Astrocyte (in vitro differentiated cells and primary cell): ENCODE measurements around the gene RASAL1. TPM values are rescaled to one million over a fixed set of nuclear protein-coding genes. Genes with fewer than 3 reads are reported as not detected.

Source experiments
- DNase-seq: peaks from one replicate; pipeline ENCODE4 v3.0.0-alpha.2; 2010; ENCODE audit warnings: low read depth
- FAIRE-seq: peaks from 2 replicates; lab custom pipeline; 2011; peaks lifted over from hg19 to GRCh38; lab: Jason Lieb, UNC
- H2AFZ ChIP-seq: 2 replicates; pipeline ENCODE4 v1.6.0; 2012; ENCODE audit warnings: low read depth, low read length, inconsistent platforms
- H3K27ac ChIP-seq: 2 replicates; pipeline ENCODE4 v1.5.1; 2011; ENCODE audit warnings: low read depth, low read length, inconsistent platforms
- H3K27me3 ChIP-seq: 2 replicates; pipeline ENCODE4 v1.6.0; 2011; ENCODE audit warnings: low read length, inconsistent platforms; ENCODE audit not compliant: insufficient read depth
- H3K36me3 ChIP-seq: 2 replicates; pipeline ENCODE4 v1.5.1; 2011; ENCODE audit warnings: low read length, inconsistent platforms; ENCODE audit not compliant: insufficient read depth
- H3K4me1 ChIP-seq: 2 replicates; pipeline ENCODE4 v1.5.1; 2011; ENCODE audit warnings: low read length, inconsistent platforms; ENCODE audit not compliant: insufficient read depth
- H3K4me2 ChIP-seq: 2 replicates; pipeline ENCODE4 v1.6.0; 2012; ENCODE audit warnings: low read length, inconsistent platforms
- H3K4me3 ChIP-seq: 2 replicates; pipeline ENCODE4 v1.5.1; 2011; ENCODE audit warnings: low read depth, mild to moderate bottlenecking, low read length, inconsistent platforms; ENCODE audit not compliant: insufficient read depth
- H3K79me2 ChIP-seq: 2 replicates; pipeline ENCODE4 v1.6.0; 2012; ENCODE audit warnings: mild to moderate bottlenecking, low read length, inconsistent platforms; ENCODE audit not compliant: insufficient read depth
- H3K9ac ChIP-seq: 2 replicates; pipeline ENCODE4 v1.6.0; 2012; ENCODE audit warnings: mild to moderate bottlenecking, low read length, inconsistent platforms
- H3K9me3 ChIP-seq: 2 replicates; pipeline ENCODE4 v1.5.1; 2012; ENCODE audit warnings: low read depth, mild to moderate bottlenecking, low read length, inconsistent platforms; ENCODE audit not compliant: insufficient read depth
- H4K20me1 ChIP-seq: 2 replicates; pipeline ENCODE4 v1.6.0; 2012; ENCODE audit warnings: low read length, inconsistent platforms; ENCODE audit not compliant: insufficient read depth
- H3K27ac Mint-ChIP-seq: one replicate; pipeline ENCODE4 v1.8.0; 2021; ENCODE audit warnings: mild to moderate bottlenecking, mixed read lengths; ENCODE audit not compliant: unreplicated experiment
- H3K27me3 Mint-ChIP-seq: one replicate; pipeline ENCODE4 v1.8.0; 2021; ENCODE audit warnings: low read depth, mixed read lengths; ENCODE audit not compliant: unreplicated experiment
- H3K36me3 Mint-ChIP-seq: one replicate; pipeline ENCODE4 v1.8.0; 2021; ENCODE audit warnings: low read depth, mixed read lengths; ENCODE audit not compliant: unreplicated experiment
- H3K4me1 Mint-ChIP-seq: one replicate; pipeline ENCODE4 v1.8.0; 2021; ENCODE audit warnings: low read depth, mixed read lengths; ENCODE audit not compliant: unreplicated experiment
- H3K4me3 Mint-ChIP-seq: one replicate; pipeline ENCODE4 v1.8.0; 2021; ENCODE audit warnings: mild to moderate bottlenecking, moderate library complexity, mixed read lengths; ENCODE audit not compliant: unreplicated experiment
- H3K9me3 Mint-ChIP-seq: one replicate; pipeline ENCODE4 v1.8.0; 2021; ENCODE audit warnings: mild to moderate bottlenecking, mixed read lengths; ENCODE audit not compliant: unreplicated experiment
- EZH2 ChIP-seq: IDR thresholded peaks from 2 replicates; pipeline ENCODE4 v1.6.1; 2012; ENCODE audit warnings: mild to moderate bottlenecking, low read length, inconsistent platforms; ENCODE audit not compliant: insufficient read depth
- total RNA-seq: library from RNA; stranded (reverse); gene quantifications from 2 replicates; pipeline ENCODE4 v1.2.1, GENCODE V29; 2021
- TF ChIP-seq, protein P1 (sequence below): IDR thresholded peaks from 2 replicates; pipeline ENCODE4 v1.5.1; 2011; ENCODE audit warnings: low read depth, mild to moderate bottlenecking, inconsistent platforms, low read length, moderate library complexity; ENCODE audit not compliant: insufficient read depth

Gene RASAL1
- total RNA-seq, 1 donor from 2014 or later, result 0.48 TPM

GRCh38 chr12:113116875-113117274 is 18.7 kb downstream of the RASAL1 start:
- no peak overlapping the region for H3K4me3 Mint-ChIP-seq
- TF ChIP-seq, protein P1, sequence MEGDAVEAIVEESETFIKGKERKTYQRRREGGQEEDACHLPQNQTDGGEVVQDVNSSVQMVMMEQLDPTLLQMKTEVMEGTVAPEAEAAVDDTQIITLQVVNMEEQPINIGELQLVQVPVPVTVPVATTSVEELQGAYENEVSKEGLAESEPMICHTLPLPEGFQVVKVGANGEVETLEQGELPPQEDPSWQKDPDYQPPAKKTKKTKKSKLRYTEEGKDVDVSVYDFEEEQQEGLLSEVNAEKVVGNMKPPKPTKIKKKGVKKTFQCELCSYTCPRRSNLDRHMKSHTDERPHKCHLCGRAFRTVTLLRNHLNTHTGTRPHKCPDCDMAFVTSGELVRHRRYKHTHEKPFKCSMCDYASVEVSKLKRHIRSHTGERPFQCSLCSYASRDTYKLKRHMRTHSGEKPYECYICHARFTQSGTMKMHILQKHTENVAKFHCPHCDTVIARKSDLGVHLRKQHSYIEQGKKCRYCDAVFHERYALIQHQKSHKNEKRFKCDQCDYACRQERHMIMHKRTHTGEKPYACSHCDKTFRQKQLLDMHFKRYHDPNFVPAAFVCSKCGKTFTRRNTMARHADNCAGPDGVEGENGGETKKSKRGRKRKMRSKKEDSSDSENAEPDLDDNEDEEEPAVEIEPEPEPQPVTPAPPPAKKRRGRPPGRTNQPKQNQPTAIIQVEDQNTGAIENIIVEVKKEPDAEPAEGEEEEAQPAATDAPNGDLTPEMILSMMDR, result no peak
- no peak for TF ChIP-seq EZH2
- no peak overlapping the region for H3K4me3 ChIP-seq
- no peak overlapping the region for H3K27ac Mint-ChIP-seq
- no peak overlapping the region for H3K4me2 ChIP-seq
- no peak overlapping the region for H2AFZ ChIP-seq
- no peaks in the 10 kb centered on the region for H3K4me1 Mint-ChIP-seq
- no peak overlapping the region for H3K9ac ChIP-seq
- H3K36me3 Mint-ChIP-seq, result no peaks in the 10 kb centered on the region
- H3K36me3 ChIP-seq, result no peaks in the 10 kb centered on the region
- H3K4me1 ChIP-seq, result no peaks in the 10 kb centered on the region
- H4K20me1 ChIP-seq, result no peaks in the 10 kb centered on the region
- H3K27me3 ChIP-seq, result peaks cover 2% of the 10 kb centered on the region
- DNase-seq (no peak), FAIRE-seq (no peak)
- H3K27ac ChIP-seq, result no peak overlapping the region
- no peaks in the 10 kb centered on the region for H3K79me2 ChIP-seq
- peaks cover 2% of the 10 kb centered on the region for H3K9me3 Mint-ChIP-seq
- H3K27me3 Mint-ChIP-seq, result peaks cover 41% of the 10 kb centered on the region
- H3K9me3 ChIP-seq, result no peaks in the 10 kb centered on the region

- no peak overlapping the region for H3K27ac Mint-ChIP-seq
- no peak overlapping the region for H3K9ac ChIP-seq
- H3K4me3 ChIP-seq, result no peak overlapping the region
- H3K9me3 ChIP-seq, result no peaks in the 10 kb centered on the region
- H3K4me1 ChIP-seq, result no peaks in the 10 kb centered on the region
- H3K27me3 Mint-ChIP-seq, result peaks cover 43% of the 10 kb centered on the region
- H3K4me2 ChIP-seq, result no peak overlapping the region
- no peak for TF ChIP-seq EZH2
- TF ChIP-seq, protein P1, result no peak
- no peaks in the 10 kb centered on the region for H3K36me3 Mint-ChIP-seq
- no peak overlapping the region for H3K27ac ChIP-seq
- no peak overlapping the region for H3K4me3 Mint-ChIP-seq
- H3K27me3 ChIP-seq, result peaks cover 4% of the 10 kb centered on the region
- H3K4me1 Mint-ChIP-seq, result no peaks in the 10 kb centered on the region
- H4K20me1 ChIP-seq, result no peaks in the 10 kb centered on the region
- FAIRE-seq (no peak), DNase-seq (no peak)
- no peaks in the 10 kb centered on the region for H3K36me3 ChIP-seq
- peaks cover 2% of the 10 kb centered on the region for H3K9me3 Mint-ChIP-seq
- H2AFZ ChIP-seq, result no peak overlapping the region
- H3K79me2 ChIP-seq, result no peaks in the 10 kb centered on the region
These were observed 20.0 kb downstream of the RASAL1 start for GRCh38 chr12:113115455-113116126.

GRCh38 chr12:113114447-113115178 is 20.9 kb downstream of the RASAL1 start:
- FAIRE-seq (no peak), DNase-seq (no peak)
- no peaks in the 10 kb centered on the region for H3K79me2 ChIP-seq
- H4K20me1 ChIP-seq, result no peaks in the 10 kb centered on the region
- H2AFZ ChIP-seq, result no peak overlapping the region
- Mint-ChIP-seq H3K9me3 (peaks cover 2% of the 10 kb centered on the region), H3K27ac (no peak overlapping the region), H3K4me3 (no peak overlapping the region), H3K36me3 (no peaks in the 10 kb centered on the region), H3K27me3 (peaks cover 45% of the 10 kb centered on the region), H3K4me1 (no peaks in the 10 kb centered on the region)
- H3K9ac ChIP-seq, result no peak overlapping the region
- H3K9me3 ChIP-seq, result no peaks in the 10 kb centered on the region
- no peak overlapping the region for H3K4me2 ChIP-seq
- peaks cover 8% of the 10 kb centered on the region for H3K27me3 ChIP-seq
- H3K27ac ChIP-seq, result no peak overlapping the region
- no peaks in the 10 kb centered on the region for H3K4me1 ChIP-seq
- H3K36me3 ChIP-seq, result no peaks in the 10 kb centered on the region
- TF ChIP-seq EZH2, result no peak
- TF ChIP-seq, protein P1, result no peak
- no peak overlapping the region for H3K4me3 ChIP-seq
